Hippocampal formation (tissue), 2 donors: ENCODE data around the gene FUCA1.
"Not testable (repeated sequence)": the region's sequence is repeated elsewhere in the genome, so short reads cannot be mapped to it uniquely, and the experiment has no call there.

Experiments
- DNase-seq, 2 donors: peaks; one replicate each; lab custom pipeline; 2025; lab: John Stamatoyannopoulos, UW

FUCA1 gene

DNA sequence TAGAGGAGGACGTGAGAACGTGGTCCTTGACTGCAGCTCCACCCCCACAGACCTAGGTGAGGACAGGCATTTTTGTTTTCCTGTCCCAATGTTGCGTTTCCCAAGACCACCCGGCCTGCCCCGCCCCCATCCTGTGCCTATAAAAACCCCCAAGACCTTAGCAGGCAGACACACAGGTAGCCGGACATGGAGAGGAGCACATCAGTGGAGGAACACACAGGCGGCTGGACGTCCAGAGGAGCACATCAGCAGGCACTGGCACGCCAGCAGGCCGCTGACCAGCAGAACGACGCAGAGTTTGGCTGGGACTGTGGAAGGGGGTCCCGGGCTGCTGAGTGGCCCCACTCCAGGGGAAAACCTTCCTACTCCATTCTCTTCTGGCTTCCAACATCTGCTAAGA, 30.2 kb downstream of the FUCA1 start:
- no peak for DNase-seq

DNA sequence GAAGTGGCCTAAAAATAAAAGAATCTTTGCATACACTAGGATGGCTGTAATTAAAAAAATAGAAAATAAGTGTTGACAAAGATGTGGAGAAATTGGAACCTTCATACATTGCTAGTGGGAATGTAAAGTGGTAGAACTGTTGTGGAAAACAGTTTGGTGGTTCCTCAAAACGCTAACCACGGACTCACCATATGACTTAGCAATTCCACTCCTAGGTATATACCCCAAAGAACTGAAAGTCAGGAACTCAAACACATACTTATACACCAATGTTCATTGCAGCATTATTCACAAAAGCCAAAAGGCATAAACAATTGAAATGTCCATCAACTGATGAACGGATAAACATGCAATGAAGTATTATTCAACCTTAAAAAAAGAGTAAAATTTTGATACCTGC, 32.1 kb downstream of the FUCA1 start:
- no peak for DNase-seq

DNA sequence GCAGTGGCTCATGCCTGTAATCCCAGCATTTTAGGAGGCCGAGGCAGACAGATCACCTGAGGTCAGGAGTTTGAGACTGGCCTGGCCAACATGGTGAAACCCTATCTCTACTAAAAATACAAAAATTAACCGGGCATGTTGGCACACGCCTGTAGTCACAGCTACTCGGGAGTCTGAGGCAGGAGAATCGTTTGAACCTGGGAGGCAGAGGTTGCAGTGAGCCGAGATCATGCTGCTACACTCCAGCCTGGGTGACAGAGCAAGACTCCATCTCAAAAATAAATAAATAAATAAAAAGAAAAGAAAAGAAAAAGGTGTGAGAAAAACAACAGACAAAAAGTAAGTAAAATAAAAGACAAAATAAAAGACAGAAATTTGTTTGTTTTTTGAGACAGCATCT, 33.9 kb downstream of the FUCA1 start:
- not testable (repeated sequence) for DNase-seq

DNA sequence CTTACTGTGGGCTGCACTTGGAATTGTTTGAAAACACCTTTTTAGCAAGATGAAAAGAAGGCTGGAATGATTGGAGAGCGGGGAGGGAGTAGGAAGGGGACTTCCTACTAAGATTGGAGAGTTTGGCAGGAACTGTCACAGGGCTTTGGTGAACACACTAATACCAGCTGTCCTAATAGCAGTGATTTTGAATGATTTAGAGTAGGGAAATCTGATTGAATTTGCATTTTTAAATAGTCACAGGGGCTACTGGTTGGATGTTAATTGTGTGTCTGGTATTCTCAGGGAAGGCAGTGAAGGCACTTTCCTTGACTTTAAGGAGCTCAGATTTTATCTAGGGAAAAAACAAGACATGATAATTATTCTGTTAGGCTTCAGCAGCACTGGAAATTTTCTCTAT, 40.4 kb downstream of the FUCA1 start:
- DNase-seq: no peak

DNA sequence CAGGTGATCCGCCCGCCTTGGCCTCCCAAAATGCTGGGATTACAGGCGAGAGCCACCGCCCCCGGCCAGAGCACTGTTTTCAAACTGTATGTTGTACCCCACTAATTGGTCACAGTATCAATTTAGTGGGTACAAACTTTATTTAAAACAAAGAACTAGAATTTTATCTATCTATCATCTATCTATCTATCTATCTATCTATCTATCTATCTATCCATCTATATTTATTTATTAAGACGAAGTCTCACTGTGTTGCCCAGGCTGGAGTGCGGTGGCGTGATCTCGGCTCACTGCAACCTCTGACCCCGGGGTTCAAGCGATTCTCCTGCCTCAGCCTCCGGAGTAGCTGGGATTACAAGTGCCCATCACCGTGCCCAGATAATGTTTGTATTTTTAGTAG, 41.5 kb downstream of the FUCA1 start:
- not testable (repeated sequence) for DNase-seq

DNA sequence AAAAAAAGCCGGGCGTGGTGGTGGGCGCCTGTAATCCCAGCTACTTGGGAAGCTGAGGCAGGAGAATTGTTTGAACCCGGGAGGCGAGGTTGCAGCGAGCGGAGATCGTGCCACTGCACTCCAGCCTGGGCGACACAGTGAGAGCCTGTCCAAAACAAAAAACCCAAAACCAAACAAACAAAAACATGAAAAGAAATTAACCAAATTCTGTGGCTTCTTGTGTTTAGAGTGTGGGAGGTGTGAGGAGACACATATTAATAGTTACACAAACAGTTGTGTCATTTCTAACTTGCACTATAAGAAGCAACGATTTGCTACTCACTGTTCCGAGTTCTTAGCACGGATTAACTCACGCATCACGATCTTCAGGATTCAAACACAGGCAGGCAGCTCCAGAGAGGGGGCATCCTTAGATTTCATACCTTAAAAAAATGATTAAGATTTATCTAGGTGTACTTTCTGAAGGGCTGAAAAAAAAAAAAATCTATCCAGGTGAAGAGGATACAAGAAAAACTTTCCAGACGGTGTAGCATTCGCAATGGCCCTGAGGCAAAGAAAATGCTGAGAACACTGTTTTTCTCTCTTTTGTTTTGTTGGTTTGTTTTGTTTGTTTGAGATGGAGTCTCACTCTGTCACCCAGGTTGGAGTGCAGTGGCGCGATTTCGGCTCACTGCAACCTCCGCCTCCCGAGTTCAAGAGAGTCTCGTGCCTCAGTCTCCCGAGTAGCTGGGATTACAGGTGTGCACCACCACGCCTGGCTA, 42.1 kb downstream of the FUCA1 start:
- no peak for DNase-seq

DNA sequence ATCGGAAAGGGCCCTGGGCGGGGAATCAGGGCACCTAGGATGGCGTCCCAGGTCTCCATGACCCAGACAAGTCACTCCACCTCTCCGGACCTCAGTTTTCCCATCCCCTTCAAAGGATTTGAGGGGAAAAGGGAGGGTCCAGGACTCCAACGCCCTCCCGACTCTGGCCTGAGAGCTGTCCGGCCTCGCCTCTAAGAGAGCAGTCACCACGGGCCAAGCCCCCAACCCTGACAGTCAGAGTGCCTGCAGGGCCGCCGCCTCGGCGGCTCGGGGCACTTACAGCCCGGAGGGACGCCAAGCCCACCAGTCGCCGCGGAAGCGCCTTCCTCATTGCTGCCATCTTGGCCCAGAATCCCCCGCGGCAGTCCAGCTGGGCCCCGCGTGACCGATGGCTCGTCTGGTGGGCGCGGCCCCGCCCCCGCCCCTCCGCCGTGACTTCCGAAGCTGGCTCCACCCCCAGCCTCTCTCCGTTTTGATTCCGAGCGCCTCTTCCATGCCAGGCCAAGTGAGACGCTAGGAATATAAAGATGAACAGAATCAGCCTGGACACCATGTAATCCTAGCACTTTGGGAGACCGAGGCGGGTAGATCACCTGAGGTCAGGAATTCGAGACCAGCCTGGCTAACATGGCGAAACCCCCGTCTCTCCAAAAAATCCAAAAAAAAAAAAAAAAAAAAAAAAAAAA, 42.9 kb downstream of the FUCA1 start, which contains the start of gene HMGCL:
HMGCL (minus strand) TSS at position 354 of the 686 bp plus-strand sequence; CDS start at position 340, 14 bp downstream.
- DNase-seq: peak; percentile 81 to 90

DNA sequence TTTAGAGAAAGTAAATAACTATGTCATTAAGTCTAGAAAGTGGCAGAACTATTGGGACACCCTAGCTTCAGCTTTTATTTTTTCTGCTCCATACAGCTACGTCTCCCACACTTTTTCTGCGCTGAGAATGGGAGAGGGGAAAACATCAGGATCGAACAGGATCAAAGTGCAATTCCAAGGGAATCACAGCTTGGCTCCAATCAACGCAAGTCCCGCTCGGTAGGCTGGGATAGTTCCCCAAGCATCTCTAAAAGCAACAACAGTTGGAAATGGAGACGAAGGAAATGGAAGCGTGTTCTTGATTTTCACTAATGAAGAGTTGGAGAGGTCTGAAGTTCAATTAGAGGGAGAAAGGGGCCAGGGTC, 43.4 kb downstream of the FUCA1 start:
- no peak for DNase-seq

DNA sequence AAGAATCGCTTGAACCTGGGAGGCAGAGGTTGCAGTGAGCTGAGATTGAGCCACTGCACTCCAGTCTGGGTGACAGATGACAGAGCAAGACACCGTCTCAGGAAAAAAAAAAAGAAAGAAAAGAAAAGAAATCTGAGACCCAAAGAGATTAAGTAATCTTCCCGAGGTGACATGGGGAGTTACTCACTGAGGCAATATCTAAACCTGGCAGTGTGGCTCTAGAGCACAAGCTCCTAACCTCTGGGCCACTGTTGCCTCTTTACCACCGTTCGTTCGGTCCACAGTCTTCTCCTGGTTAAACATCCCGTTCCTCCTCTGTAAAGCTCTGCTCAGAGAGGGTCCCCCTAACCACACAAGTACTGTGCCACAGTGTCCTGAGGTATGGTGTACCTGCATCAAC, 44.3 kb downstream of the FUCA1 start:
- no peak for DNase-seq

DNA sequence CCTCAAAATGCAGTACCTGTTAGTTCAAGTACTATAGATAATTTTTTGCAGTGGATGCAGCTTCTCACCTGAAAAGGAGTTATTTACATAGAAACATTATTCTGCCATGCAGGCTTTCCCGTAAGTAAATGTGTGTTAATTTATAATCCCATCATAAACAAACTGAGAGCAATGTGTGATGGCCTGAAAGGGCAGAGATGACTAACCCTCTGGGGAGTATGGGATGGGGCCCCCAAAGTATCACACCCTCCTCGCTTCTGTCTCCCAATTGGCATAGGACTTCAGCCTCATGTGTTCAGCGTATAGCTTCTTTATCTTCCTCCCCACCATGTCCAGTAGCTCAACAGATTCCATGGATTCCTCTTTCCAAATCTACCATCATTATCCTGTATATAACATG, 50.5 kb downstream of the FUCA1 start:
- no peak for DNase-seq

DNA sequence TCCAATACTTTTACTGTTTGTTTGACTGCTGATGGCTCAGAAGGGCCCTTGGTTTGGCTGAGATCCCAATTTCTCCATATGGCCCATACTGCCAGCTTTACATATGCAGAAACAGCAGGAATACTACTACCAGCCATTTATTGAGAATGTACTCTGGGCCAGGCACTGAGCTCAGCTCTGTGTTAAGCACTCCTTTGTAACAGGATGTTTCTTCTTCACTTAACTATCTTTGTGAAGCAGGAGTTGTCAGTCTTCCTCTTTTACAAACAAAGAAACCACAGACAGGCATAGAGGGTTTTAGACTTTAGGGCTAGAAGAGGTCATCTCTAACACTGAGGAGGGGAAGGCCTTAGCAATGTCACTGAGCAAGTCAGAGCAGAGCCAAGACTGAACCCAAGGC, 51.2 kb downstream of the FUCA1 start:
- no peak for DNase-seq

DNA sequence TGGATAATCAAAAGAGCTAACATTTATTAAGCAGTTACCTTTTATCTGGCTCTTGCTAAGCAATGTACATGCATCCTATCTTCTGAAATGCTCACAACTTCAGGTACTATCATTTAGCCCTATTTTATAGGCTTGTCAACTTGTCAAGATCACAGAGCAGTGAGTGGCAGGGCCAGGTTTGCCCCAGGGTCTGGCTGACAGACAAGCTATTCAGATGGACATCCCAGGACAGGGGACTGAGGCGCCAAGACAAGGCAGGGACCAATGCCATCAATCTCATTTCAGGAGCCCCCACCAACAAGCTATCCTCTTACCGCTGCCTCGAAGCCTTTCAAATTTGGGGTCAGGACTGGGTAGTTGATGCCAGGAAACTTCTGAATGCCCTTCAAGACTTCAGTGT, 51.7 kb downstream of the FUCA1 start:
- no peak for DNase-seq

DNA sequence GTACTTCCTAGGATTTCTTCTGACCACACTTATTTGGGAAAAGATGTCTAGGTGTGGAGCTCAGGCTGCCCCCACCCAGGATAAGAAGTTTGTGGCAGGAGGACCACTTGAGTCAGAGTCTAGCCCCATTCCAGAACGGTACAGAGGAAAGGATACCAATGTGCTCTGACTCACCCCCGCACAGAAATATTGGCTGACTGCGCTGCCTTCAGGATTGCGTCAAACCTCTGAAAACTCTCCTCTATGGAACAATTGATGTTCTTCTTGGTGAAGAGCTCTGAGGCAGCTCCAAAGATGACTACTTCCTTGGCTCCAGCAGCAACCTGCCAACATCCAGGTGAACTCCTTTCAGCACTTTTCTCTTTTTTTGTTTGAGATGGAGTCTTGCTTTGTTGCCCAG, 54.1 kb downstream of the FUCA1 start:
- DNase-seq: no peak

DNA sequence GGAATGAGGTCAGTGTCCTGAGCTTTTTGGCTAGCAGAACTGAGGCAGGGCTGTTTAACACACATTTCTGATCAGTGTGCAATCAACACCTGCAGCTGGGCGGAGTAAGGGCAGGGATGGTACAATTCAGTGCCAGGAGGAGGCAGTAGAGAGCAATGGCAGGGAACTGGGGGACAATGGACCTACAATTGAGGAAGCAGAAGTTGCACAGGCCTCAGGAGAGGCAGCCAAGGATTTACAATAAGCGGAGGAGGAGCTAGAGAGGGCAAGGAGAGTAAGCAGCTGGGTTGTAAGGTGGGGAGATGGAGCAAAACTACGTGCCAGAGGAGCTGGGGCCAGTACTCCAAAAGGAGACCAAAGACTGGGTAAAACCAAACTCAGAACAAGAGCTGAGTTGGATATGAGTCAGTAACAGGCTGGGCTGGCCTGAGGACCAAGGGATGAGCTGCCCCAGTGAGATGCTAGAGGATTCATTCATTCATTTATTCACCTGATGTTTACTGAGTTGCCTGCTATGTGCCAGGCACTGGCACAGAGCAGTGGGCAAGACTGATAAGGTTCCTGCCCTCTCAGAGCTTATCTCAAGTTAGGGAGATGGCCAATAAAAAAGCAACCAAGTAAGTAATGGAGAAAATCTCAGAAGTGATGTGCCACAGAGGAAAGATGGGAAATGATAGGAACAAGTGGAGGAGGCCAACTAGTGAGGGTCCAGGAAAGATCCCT, 57.1 kb downstream of the FUCA1 start:
- peak; percentile 15 to 29 for DNase-seq

DNA sequence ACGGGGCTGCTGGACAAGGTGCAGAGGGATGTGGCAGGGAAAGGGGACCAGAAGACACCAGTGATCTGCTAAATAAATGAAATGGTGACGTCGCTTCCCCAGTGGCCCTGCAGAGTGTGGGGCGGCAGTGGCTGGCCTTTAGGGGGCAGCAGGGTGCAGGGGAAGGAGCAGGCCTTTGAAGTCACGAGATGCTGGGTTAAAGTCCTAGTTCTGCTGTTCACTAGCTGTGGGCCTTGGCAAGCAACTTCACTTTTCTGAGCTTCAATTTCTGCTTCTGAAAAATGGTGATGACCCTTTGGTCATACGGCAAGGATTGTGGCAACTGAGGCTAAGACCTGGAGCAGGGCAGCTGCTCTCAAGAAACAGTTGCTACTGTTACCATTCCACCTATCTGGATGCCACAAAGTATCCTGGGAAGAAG, 58.3 kb downstream of the FUCA1 start:
- DNase-seq: peak; percentile 35 to 44

DNA sequence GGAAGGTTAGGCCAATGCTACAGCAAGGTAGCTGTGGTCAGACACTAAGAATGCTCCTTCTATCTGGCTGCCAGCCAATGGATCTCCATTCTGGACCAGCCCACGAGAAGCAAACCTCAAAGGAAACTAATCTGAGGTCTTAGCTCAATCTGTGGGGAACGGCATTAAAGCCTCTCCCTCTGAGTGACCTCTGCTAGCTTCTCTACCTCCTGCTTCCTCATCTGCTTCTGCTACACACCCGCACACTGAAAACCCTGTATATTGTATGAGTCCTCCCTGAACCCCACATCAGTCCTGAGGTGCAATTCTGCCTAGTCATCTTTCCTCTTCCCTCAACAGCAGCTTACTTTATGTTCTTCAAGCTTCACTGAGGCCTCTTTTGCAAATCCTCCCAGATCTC, 60.6 kb downstream of the FUCA1 start:
- DNase-seq: no peak

DNA sequence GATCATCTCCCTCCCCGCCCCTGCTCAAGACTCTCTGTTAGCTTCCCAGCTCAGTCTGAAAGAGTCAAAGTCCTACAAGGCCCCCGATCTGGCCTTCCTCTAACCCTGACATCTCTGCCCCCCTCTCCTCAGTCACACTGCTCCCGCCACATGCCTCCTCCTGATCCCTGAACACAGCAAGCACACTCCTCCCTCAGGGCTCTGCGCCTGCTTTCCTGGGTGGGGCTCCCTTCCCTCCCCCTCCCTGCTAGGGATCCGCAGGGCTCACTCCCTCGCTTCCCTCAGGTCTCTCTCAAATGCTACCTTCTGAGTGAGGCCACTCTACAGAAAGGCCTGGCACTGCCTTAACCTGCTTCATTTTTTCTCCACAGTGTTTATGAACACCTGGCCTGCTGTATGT, 61.8 kb downstream of the FUCA1 start:
- no peak for DNase-seq

DNA sequence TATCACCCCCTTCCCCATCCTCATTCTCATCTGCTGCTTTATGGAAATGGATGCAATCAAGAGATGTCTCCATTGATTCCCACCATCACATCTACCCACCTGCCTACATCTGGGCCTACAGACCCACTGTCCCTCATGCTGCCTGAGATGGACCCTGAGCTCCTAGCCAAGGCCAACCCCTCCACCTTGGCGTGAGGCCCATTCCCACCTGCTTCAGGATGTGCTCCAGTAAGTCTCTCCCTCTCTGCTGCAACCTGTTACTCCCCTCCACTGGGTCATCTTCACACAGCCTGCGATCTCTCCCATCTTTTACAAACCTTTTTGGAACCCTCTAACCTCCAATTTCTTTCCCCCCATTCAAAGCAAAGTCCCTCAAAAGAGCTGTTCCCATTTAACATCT, 63.1 kb downstream of the FUCA1 start:
- no peak for DNase-seq

DNA sequence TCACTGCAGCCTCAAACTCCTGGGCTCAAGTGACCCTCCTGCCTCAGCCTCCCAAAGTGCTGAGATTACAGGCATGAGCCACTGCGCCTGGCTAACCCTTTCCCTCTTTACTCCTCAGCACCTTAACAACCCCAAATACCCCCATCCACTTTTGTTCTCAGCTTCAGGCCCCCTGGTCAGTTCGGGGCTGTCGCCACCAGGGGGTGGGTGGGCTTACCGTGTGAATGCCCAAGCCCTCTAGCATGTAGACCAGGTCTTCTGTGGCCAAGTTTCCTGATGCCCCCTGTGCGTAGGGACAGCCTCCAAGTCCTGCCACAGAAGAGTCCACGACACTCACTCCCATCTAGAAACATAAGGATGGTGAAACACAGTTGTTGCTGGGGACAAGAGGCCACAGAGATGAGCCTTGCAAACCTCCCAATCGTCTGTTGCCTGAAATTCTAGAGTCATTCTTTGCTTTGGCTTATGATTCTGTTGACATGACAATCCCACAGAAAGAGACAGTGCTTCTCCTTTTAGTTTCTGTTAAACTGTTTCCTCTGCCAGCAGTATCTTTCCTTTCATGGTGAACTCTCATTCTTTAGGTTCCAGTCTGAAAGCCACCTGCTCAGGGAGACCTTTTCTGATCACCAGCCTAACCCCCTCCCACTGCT, 63.8 kb downstream of the FUCA1 start:
- no peak for DNase-seq

DNA sequence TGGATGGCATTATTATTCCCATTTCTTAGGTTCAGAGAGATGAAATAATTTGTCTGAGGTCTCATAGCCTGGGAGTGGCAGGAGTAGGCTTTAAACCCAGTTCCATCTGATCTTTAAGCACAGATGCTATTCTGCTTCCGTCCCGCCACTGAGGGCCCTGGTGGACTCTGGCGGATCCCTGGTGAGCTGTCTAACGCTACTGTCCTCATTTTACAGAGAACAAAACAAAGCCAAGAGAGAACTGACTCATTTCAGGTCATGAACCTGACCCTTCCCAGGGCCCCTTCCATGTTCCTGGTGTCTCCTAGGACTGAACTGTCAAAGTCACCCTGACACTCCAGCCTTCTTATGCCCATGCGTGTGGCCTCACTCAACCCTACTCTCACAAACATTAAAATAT, 64.4 kb downstream of the FUCA1 start:
- no peak for DNase-seq

DNA sequence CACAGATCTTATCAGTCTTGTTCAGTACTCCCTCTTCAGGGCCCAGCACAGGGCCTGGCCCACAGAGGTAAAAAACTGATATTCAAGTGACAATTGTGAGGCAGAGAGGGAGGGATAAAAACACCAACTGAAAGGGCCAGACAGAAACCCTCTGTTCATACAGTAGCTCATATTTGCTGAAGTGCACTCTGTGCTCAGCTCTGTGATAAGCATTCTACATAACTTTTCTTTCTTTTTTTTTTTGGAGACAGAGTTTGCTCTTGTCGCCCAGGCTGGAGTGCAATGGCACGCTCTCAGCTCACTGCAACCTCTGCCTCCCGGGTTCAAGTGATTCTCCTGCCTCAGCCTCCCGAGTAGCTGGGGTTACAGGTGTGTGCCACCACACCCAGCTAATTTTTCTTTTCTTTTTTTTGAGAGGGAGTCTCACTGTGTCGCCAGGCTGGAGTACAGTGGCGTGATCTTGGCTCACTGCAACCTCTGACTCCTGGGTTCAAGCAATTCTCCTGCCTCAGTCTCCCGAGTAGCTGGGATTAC, 65.2 kb downstream of the FUCA1 start:
- not testable (repeated sequence) for DNase-seq

DNA sequence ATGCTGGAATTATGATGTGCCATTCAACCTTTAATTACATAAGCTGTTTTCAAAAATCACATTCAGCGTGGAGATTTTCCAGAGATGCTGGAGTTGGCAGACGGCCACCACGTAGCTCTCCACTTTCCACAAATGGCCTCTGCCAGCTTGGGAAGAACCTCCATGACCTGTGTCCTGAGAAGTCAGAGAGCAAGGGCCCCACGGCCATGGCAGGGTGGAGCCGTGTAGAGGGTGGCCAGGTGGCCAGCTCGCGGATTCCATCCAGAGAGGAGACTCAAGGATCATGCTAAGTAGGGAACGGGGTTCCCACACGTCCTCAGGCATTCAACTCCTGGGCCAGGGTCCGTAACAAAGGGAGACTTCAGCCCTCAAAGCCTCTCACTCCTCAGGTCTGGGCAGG, 66.2 kb downstream of the FUCA1 start:
- DNase-seq: no peak
